HG02852 (cell line): ENCODE data around the gene CETN3.
"Not testable (repeated sequence)": the region's sequence is repeated elsewhere in the genome, so short reads cannot be mapped to it uniquely, and the experiment has no call there.

ENCODE experiments used
- ATAC-seq: cut with Tn5 transposase; IDR thresholded peaks from one replicate; pipeline ENCODE4 v1.9.1; 2021; ENCODE audit warnings: mild to moderate bottlenecking, moderate library complexity; ENCODE audit not compliant: unreplicated experiment

The CETN3 gene

GRCh38 chr5:90384389-90384788, 25.2 kb downstream of the CETN3 start:
- no peak for ATAC-seq

- ATAC-seq = no peak
Measured at GRCh38 chr5:90383903-90384302, 25.7 kb downstream of the CETN3 start.

- no peak for ATAC-seq
Measured at GRCh38 chr5:90381213-90381929, 28.2 kb downstream of the CETN3 start.

- no peak for ATAC-seq
Measured at GRCh38 chr5:90379652-90380051, 29.9 kb downstream of the CETN3 start.

- ATAC-seq = no peak
Measured at GRCh38 chr5:90378752-90379151, 30.8 kb downstream of the CETN3 start.

- ATAC-seq = not testable (repeated sequence)
Measured at GRCh38 chr5:90371269-90371668, 38.3 kb downstream of the CETN3 start.

- ATAC-seq = peak; percentile 88
Measured at GRCh38 chr5:90368454-90369246, 40.9 kb downstream of the CETN3 start.

GRCh38 chr5:90367879-90368278, 41.7 kb downstream of the CETN3 start:
- ATAC-seq = no peak

- ATAC-seq = no peak
Measured at GRCh38 chr5:90366948-90367347, 42.6 kb downstream of the CETN3 start.

GRCh38 chr5:90365328-90365727, 44.2 kb downstream of the CETN3 start:
- ATAC-seq = no peak

GRCh38 chr5:90359073-90359920, 50.3 kb downstream of the CETN3 start:
- ATAC-seq = no peak

- no peak for ATAC-seq
Measured at GRCh38 chr5:90356622-90357021, 52.9 kb downstream of the CETN3 start.

GRCh38 chr5:90356176-90356575, 53.4 kb downstream of the CETN3 start:
- ATAC-seq = no peak

GRCh38 chr5:90355635-90356034, 53.9 kb downstream of the CETN3 start:
- ATAC-seq = no peak

GRCh38 chr5:90353254-90353653, 56.3 kb downstream of the CETN3 start:
- ATAC-seq = peak; percentile 75

- ATAC-seq = no peak
Measured at GRCh38 chr5:90351101-90351500, 58.5 kb downstream of the CETN3 start.

GRCh38 chr5:90347462-90347861, 62.1 kb downstream of the CETN3 start:
- no peak for ATAC-seq

- no peak for ATAC-seq
Measured at GRCh38 chr5:90345684-90346083, 63.9 kb downstream of the CETN3 start.

GRCh38 chr5:90344689-90345088, 64.9 kb downstream of the CETN3 start:
- ATAC-seq = no peak

GRCh38 chr5:90343731-90344130, 65.8 kb downstream of the CETN3 start:
- ATAC-seq = not testable (repeated sequence)

- no peak for ATAC-seq
Measured at GRCh38 chr5:90342576-90342975, 67.0 kb downstream of the CETN3 start.
